ENCODE data around the gene MTARC2. TPM values are rescaled to one million over a fixed set of nuclear protein-coding genes. Genes with fewer than 3 reads are reported as not detected.
"Not testable (repeated sequence)": the region's sequence is repeated elsewhere in the genome, so short reads cannot be mapped to it uniquely, and the experiment has no call there.

MTARC2 gene
- total RNA-seq, 1 donor from 2014 or later, result 58.6 TPM

DNA sequence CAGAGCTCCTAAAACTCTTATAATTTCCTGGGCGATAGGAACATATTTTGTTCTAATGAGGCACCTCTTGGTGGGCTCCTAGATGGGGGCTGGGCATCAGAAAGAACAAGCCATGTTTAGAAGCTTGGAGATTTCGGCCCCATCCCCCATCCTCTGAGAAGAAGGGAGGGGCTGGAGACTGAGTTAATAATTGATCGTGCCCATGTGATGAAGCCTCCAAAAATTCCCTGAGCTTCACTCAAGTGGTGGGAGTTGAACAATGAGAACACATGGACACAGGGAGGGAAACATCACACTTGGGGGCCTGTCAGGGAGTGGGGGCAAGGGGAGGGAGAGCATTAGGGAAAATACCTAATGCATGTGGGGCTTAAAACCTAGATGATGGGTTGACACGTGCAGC, 39.9 kb upstream of the MTARC2 start:
- H3K4me3 ChIP-seq, result no peak overlapping the region

DNA sequence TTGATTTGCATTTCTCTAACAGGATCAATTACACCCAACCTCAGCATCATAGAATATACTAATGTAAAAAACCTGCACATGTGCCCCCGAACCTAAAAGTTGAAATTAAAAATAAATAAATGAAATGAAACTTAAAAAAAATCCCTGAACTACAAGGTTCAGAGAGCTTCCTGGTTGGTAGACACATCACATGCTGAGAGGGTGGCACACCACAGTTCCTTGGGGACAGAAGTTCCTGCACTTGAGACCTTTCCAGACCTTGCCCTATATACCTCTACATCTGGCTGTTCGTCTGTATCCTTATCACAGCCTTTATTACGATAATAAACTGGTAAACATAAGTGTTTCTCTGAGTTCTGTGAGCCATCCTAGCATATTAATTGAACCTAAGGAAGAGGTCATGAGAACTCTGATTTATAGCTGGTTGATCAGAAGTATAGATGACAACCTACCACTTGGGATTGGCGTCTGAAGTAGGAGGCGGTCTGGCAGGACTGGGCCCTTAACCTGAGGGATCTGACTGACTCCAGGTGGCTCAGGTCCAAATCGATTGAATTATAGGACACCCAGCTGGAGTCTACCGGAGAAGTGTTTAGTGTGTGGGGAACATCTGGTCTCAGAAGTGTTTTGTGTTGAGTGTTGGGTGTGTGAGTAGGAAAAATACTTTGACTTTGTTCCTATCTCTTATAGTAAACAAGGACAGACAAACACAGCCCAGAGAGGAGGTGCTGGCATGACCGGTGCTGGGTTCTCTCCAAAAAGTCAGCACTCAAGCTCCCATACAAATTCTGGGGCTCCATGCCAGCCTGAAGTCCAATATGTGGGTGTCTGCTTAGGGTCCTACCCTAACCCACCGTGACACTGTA, 39.0 kb upstream of the MTARC2 start:
- TF ChIP-seq, protein P1, sequence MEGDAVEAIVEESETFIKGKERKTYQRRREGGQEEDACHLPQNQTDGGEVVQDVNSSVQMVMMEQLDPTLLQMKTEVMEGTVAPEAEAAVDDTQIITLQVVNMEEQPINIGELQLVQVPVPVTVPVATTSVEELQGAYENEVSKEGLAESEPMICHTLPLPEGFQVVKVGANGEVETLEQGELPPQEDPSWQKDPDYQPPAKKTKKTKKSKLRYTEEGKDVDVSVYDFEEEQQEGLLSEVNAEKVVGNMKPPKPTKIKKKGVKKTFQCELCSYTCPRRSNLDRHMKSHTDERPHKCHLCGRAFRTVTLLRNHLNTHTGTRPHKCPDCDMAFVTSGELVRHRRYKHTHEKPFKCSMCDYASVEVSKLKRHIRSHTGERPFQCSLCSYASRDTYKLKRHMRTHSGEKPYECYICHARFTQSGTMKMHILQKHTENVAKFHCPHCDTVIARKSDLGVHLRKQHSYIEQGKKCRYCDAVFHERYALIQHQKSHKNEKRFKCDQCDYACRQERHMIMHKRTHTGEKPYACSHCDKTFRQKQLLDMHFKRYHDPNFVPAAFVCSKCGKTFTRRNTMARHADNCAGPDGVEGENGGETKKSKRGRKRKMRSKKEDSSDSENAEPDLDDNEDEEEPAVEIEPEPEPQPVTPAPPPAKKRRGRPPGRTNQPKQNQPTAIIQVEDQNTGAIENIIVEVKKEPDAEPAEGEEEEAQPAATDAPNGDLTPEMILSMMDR (IDR thresholded peaks at IDR 0.05), result no peak
- no peaks in the 10 kb centered on the region for H3K9me3 ChIP-seq
- H3K4me3 ChIP-seq, result no peak overlapping the region
- ATAC-seq (no peak), DNase-seq (no peak)
- H3K4me1 ChIP-seq, result no peaks in the 10 kb centered on the region
- H3K27me3 ChIP-seq, result no peaks in the 10 kb centered on the region
- H3K36me3 ChIP-seq, result no peaks in the 10 kb centered on the region
- H3K27ac ChIP-seq, result no peak overlapping the region
- intact Hi-C loops (cut with DNase I), result no loop called here

More for the DNA sequence above, 39.9 kb upstream of the MTARC2 start:
- Histone ChIP-seq H3K4me1 (no peaks in the 10 kb centered on the region), H3K9me3 (no peaks in the 10 kb centered on the region), H3K27ac (no peak overlapping the region), H3K27me3 (no peaks in the 10 kb centered on the region), H3K36me3 (no peaks in the 10 kb centered on the region)
- TF ChIP-seq, protein P1 (IDR thresholded peaks at IDR 0.05), result no peak
- intact Hi-C loops (cut with DNase I), result no loop called here
- ATAC-seq, result no peak
- DNase-seq, result no peak

DNA sequence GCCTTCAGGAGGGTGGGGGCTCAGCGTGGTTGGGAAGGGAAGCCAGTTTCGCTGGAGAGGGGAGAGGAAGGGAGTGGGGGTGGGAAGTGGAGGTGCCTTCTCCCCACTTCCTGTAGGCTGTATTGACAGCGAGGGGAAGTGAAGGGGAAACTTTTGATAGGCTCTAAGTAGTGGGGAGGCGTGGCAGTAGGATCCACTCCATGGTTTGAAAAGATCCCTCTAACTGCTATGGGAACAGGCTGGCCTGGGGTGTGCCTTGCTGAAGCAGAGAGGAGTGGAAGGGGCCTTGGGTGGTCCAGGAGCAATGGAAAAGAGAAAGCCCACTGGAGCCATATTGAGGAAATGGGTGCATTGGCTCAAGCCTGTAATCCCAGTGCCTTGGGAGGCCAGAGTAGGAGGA, 37.8 kb upstream of the MTARC2 start:
- no peak overlapping the region for H3K4me3 ChIP-seq
- H3K36me3 ChIP-seq, result no peaks in the 10 kb centered on the region
- H3K4me1 ChIP-seq, result no peaks in the 10 kb centered on the region
- H3K27ac ChIP-seq, result no peak overlapping the region
- H3K27me3 ChIP-seq, result no peaks in the 10 kb centered on the region
- intact Hi-C loops (cut with DNase I), result no loop called here
- DNase-seq, result no peak
- no peaks in the 10 kb centered on the region for H3K9me3 ChIP-seq
- no peak for ATAC-seq
- TF ChIP-seq, protein P1 (IDR thresholded peaks at IDR 0.05), result no peak

DNA sequence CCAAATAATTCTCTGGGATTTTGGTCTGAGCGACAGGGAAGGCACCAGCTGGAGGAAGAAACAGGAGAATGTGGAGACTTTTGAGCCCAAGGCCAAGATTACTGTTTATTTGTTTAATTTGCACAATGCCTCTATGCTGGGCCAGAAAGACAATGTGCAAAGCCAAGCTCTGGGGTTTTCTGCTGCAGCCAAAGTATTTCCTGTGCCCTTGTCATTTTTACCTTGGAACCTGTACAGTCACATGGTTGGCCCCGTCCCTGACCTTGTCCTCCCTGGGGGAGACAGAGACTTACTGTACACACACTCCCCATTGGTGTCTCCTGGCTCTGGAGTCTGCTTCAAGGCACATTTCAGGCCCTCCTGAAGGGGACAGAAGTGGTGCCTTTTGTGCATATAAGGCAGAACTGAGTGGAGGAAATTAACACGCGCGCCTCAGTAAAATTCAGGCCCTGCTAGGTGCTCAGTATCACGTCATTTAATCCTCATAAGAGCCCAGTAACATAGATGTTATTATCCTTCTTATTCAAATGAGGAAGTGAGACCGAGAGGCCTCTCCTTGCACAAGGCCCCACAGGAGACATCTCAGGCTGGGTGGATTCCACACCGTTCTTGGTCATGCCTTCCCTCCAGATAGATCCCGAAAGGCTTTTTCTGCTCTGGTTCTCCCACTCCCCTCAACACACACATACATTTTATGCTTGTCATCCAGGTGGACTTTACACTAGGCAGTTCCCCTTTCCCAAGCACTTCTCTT, 36.9 kb upstream of the MTARC2 start:
- peak; percentile 60 for ATAC-seq
- H3K27ac ChIP-seq, result no peak overlapping the region
- intact Hi-C loops (cut with DNase I), result no loop called here
- H3K9me3 ChIP-seq, result no peaks in the 10 kb centered on the region
- no peaks in the 10 kb centered on the region for H3K27me3 ChIP-seq
- no peak overlapping the region for H3K4me3 ChIP-seq
- DNase-seq, result no peak
- H3K4me1 ChIP-seq, result no peaks in the 10 kb centered on the region
- TF ChIP-seq, protein P1 (IDR thresholded peaks at IDR 0.05), result no peak
- no peaks in the 10 kb centered on the region for H3K36me3 ChIP-seq

DNA sequence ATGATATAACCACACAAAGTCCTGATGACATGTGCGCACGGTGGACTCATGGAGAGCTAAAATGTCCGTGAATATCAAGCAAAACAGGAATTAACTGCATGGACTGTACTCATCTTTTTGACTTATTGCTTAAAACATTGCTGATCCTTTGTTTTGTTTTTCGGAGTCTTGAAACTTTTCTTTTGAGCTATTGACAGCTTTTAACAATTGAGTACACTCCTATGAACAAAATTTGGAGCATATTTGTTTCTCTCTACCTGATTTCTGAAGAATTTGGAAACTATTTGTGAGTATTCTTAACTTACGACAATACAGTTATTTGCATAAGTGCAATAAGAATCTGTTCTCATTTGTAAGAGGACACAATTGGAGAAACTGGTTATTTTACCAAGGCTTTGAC, 32.1 kb upstream of the MTARC2 start:
- intact Hi-C loops (cut with DNase I); ATAC-seq; H3K4me3 ChIP-seq; H3K36me3 ChIP-seq; H3K27me3 ChIP-seq; H3K9me3 ChIP-seq; H3K4me1 ChIP-seq; H3K27ac ChIP-seq; DNase-seq: not testable (repeated sequence)
